GM23338 (cell line): ENCODE results near the gene RBBP8.

Experiments used
- NANOG ChIP-seq: IDR thresholded peaks from 2 replicates; pipeline ENCODE4 v1.6.1; 2016; ENCODE audit warnings: antibody characterized with exemption, borderline replicate concordance
- POLR2AphosphoS5 ChIP-seq: IDR thresholded peaks from 2 replicates; pipeline ENCODE4 v1.6.1; 2016; ENCODE audit warnings: antibody characterized with exemption, low read depth
- REST ChIP-seq: IDR thresholded peaks from one replicate; pipeline ENCODE4 v1.6.1; 2018; ENCODE audit warnings: antibody characterized with exemption; ENCODE audit not compliant: unreplicated experiment
- STAT1 ChIP-seq: IDR thresholded peaks from one replicate; pipeline ENCODE4 v1.6.1; 2016; ENCODE audit warnings: antibody characterized with exemption; ENCODE audit not compliant: unreplicated experiment
- ZNF462 ChIP-seq: fragments of 250-450 bp; sonication (Bioruptor Pico); IDR thresholded peaks from 2 replicates; pipeline ENCODE4 v1.5.0; 2020; ENCODE audit warnings: mild to moderate bottlenecking, moderate library complexity
- TF ChIP-seq, protein P1 (sequence below), 2 experiments: fragments of 200-600 bp in 1 of 2; sonication (generic) in 1 of 2; conservative IDR thresholded peaks; 2 replicates each; pipeline versions ENCODE4 v1.5.1 to v1.6.1; 2016 to 2017; ENCODE audit warnings: antibody characterized with exemption in 2 of 2, low read depth in 2 of 2, mild to moderate bottlenecking in 2 of 2, moderate library complexity in 1 of 2

DNA sequence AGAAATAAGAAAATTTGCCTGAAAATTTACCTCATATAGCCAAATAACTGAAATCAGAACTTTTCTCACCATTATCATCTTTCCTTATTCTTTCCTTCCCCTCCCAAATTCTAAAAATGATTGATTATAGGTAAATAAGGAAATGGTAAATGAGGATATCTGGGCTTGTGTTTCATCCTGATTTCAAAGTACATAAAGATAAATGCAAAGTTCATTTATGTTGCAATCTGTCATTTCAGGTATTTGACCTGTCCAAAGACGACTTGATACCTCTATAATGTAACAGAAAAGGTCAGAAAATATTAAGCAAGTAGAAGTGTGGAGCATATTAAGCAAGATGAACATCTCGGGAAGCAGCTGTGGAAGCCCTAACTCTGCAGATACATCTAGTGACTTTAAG is 3.4 kb downstream of the RBBP8 start:
- TF ChIP-seq, protein P1, sequence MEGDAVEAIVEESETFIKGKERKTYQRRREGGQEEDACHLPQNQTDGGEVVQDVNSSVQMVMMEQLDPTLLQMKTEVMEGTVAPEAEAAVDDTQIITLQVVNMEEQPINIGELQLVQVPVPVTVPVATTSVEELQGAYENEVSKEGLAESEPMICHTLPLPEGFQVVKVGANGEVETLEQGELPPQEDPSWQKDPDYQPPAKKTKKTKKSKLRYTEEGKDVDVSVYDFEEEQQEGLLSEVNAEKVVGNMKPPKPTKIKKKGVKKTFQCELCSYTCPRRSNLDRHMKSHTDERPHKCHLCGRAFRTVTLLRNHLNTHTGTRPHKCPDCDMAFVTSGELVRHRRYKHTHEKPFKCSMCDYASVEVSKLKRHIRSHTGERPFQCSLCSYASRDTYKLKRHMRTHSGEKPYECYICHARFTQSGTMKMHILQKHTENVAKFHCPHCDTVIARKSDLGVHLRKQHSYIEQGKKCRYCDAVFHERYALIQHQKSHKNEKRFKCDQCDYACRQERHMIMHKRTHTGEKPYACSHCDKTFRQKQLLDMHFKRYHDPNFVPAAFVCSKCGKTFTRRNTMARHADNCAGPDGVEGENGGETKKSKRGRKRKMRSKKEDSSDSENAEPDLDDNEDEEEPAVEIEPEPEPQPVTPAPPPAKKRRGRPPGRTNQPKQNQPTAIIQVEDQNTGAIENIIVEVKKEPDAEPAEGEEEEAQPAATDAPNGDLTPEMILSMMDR (conservative IDR thresholded peaks at IDR 0.05; ENCODE audit: low read depth in 2 of 2): no peak
- TF ChIP-seq REST (no peak), POLR2AphosphoS5 (no peak), STAT1 (no peak), NANOG (no peak), ZNF462 (CRISPR knock-in tag) (no peak)
